D721Med (cell line): ENCODE data around the gene ME3.
"Not testable (repeated sequence)": the region's sequence is repeated elsewhere in the genome, so short reads cannot be mapped to it uniquely, and the experiment has no call there.

ENCODE experiments used
- DNase-seq: peaks from one replicate; pipeline ENCODE4 v3.0.0; 2011; ENCODE audit warnings: low spot score; ENCODE audit not compliant: insufficient read length
- FAIRE-seq: peaks from 2 replicates; lab custom pipeline; 2011; peaks lifted over from hg19 to GRCh38; lab: Jason Lieb, UNC
- CTCF ChIP-seq: IDR thresholded peaks from 2 replicates; pipeline ENCODE4 v1.5.1; 2012; ENCODE audit warnings: mild to moderate bottlenecking, control low read depth; ENCODE audit not compliant: insufficient read depth; ENCODE audit errors: missing control alignments

Gene ME3

GRCh38 chr11:86658534-86658933 lies 13.9 kb downstream of the ME3 start:
- FAIRE-seq: no peak
- DNase-seq: no peak
- no peak for TF ChIP-seq CTCF

- not testable (repeated sequence) for FAIRE-seq, DNase-seq
These were observed 27.2 kb downstream of the ME3 start for GRCh38 chr11:86645212-86645611.

DNA sequence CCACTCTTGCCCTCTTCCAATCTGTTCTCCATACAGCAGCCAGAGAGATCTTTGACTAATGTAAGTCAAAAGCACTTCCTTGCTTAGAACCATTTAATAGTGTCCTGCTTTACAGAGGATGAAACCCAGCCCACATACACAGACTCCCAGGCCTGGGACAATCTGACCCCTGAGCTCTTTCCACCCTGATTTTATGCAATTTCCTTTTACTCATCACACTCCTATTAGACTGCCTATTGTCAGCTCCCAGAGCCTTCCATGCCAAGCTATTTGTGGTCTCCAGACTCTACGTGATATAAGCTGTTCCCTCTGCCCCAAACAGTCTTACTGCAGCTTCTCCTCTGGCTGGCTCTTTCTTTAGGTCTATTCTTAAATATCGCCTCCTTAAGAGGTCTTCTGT lies 28.1 kb downstream of the ME3 start:
- DNase-seq (no peak), FAIRE-seq (no peak)
- TF ChIP-seq CTCF: no peak

DNA sequence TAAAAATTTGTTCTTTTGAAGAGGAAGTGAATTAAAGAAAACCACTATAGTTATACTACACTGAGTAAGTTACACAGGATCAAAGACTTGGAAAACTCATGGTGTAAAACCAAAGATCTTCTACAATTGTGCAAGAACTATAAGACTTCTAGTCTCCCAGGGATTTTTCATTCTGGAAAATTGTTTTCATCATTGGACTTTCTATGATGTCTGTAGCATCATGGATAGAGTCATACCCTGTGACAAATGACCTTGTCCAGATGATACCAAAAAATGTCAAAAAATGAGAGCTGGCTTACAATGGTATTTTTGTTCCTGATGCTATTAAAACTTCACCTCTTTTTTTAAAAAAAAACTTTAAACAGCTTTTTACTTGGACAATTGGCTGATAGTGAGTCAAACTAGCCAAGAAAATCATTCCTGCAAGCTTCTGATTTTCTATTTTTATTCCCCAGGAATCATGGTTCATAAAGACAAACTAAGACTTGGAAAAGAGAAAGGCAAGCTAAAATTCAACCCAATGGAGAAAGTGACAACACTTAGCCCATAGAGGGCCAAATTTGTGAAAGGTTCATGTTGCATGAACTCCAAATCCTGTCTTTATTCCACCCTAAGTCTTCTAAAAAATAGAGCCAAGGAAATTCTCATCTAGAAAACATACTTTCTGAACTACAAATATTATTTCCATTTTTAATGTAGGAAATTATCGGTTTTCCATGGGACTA lies 30.7 kb downstream of the ME3 start:
- TF ChIP-seq CTCF: no peak
- FAIRE-seq (no peak), DNase-seq (no peak)

GRCh38 chr11:86639137-86639536 lies 33.3 kb downstream of the ME3 start:
- DNase-seq: no peak
- no peak for TF ChIP-seq CTCF
- no peak for FAIRE-seq

- no peak for TF ChIP-seq CTCF
- FAIRE-seq: no peak
These were observed 33.7 kb downstream of the ME3 start for GRCh38 chr11:86638673-86639072.

DNA sequence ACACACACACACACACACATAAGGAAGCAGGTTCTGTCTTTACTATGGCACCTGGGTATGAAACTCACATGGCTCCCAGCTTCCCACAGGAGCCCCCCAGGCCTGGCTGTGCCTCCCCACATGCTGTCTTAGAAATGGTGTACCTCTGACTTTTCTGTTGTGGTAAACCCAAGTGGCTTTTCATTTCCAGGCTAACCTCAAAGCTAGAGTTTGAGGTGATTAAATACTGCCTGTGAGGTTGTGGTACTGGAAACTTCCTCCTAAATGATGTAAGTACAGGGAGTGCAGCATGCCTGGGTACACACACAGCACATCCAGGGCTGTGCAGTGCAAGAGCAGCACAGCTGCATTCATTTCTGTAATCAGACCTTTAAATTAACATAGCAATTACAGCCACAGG lies 34.4 kb downstream of the ME3 start:
- FAIRE-seq (no peak), DNase-seq (no peak)
- no peak for TF ChIP-seq CTCF

More at GRCh38 chr11:86638673-86639072, 33.7 kb downstream of the ME3 start:
- DNase-seq: no peak

- TF ChIP-seq CTCF: no peak
- FAIRE-seq (no peak), DNase-seq (no peak)
These were observed 36.1 kb downstream of the ME3 start for GRCh38 chr11:86636275-86636674.
